GM20000 (cell line): ENCODE data around the gene ALDH9A1.

Source experiments
- DNase-seq: peaks from one replicate; pipeline ENCODE4 v3.0.0; 2012; ENCODE audit warnings: low spot score
- CTCF ChIP-seq: IDR thresholded peaks from 2 replicates; pipeline ENCODE4 v1.5.1; 2012; ENCODE audit warnings: mild to moderate bottlenecking, control low read depth; ENCODE audit errors: extremely low read depth, missing control alignments

Gene ALDH9A1

GRCh38 chr1:165650981-165651625 lies 47.3 kb downstream of the ALDH9A1 start:
- DNase-seq, result no peak
- no peak for TF ChIP-seq CTCF

GRCh38 chr1:165648919-165649572 lies 49.3 kb downstream of the ALDH9A1 start:
- TF ChIP-seq CTCF, result no peak

GRCh38 chr1:165647970-165648369 lies 50.4 kb downstream of the ALDH9A1 start:
- DNase-seq, result no peak
- no peak for TF ChIP-seq CTCF

More at GRCh38 chr1:165648919-165649572, 49.3 kb downstream of the ALDH9A1 start:
- DNase-seq, result no peak

- no peak for TF ChIP-seq CTCF
Observed at GRCh38 chr1:165647517-165647916, 50.8 kb downstream of the ALDH9A1 start.

GRCh38 chr1:165645654-165646366 lies 52.6 kb downstream of the ALDH9A1 start:
- DNase-seq, result no peak
- TF ChIP-seq CTCF, result no peak

More at GRCh38 chr1:165647517-165647916, 50.8 kb downstream of the ALDH9A1 start:
- no peak for DNase-seq

- no peak for TF ChIP-seq CTCF
- DNase-seq, result no peak
Observed at GRCh38 chr1:165644064-165644735, 54.2 kb downstream of the ALDH9A1 start.
